Ishikawa (cell line): ENCODE data around the gene TBC1D22A.

Experiments
- CEBPB ChIP-seq: IDR thresholded peaks from 2 replicates; pipeline ENCODE4 v1.6.1; 2012
- CREB1 ChIP-seq: IDR thresholded peaks from 2 replicates; pipeline ENCODE4 v1.6.1; 2012; ENCODE audit warnings: low read depth
- EGR1 ChIP-seq: IDR thresholded peaks from 2 replicates; pipeline ENCODE4 v1.6.1; 2012
- EP300 ChIP-seq: IDR thresholded peaks from 2 replicates; pipeline ENCODE4 v1.6.1; 2012; ENCODE audit warnings: borderline replicate concordance
- FOXM1 ChIP-seq: IDR thresholded peaks from 2 replicates; pipeline ENCODE4 v1.6.1; 2012; ENCODE audit warnings: low read depth, borderline replicate concordance
- NFIC ChIP-seq: IDR thresholded peaks from 2 replicates; pipeline ENCODE4 v1.6.1; 2012
- RAD21 ChIP-seq: IDR thresholded peaks from 2 replicates; pipeline ENCODE4 v1.6.1; 2012; ENCODE audit warnings: low read depth
- TAF1 ChIP-seq: IDR thresholded peaks from 2 replicates; pipeline ENCODE4 v1.6.1; 2012; ENCODE audit warnings: low read depth, mild to moderate bottlenecking
- TCF12 ChIP-seq: IDR thresholded peaks from 2 replicates; pipeline ENCODE4 v1.6.1; 2012; ENCODE audit warnings: low read depth
- TEAD4 ChIP-seq: IDR thresholded peaks from 2 replicates; pipeline ENCODE4 v1.6.1; 2012
- YY1 ChIP-seq: IDR thresholded peaks from 2 replicates; pipeline ENCODE4 v1.6.1; 2012; ENCODE audit warnings: low read depth
- ZBTB7A ChIP-seq: IDR thresholded peaks from 2 replicates; pipeline ENCODE4 v1.6.1; 2012; ENCODE audit warnings: low read depth
- TF ChIP-seq, protein P1 (sequence below): IDR thresholded peaks from 2 replicates; pipeline ENCODE4 v1.6.1; 2012; ENCODE audit warnings: low read depth, mild to moderate bottlenecking
- TF ChIP-seq, protein P2 (sequence below): IDR thresholded peaks from 2 replicates; pipeline ENCODE4 v1.6.1; 2012
- TF ChIP-seq, protein P3 (sequence below): IDR thresholded peaks from 2 replicates; pipeline ENCODE4 v1.6.1; 2012

Gene TBC1D22A

DNA sequence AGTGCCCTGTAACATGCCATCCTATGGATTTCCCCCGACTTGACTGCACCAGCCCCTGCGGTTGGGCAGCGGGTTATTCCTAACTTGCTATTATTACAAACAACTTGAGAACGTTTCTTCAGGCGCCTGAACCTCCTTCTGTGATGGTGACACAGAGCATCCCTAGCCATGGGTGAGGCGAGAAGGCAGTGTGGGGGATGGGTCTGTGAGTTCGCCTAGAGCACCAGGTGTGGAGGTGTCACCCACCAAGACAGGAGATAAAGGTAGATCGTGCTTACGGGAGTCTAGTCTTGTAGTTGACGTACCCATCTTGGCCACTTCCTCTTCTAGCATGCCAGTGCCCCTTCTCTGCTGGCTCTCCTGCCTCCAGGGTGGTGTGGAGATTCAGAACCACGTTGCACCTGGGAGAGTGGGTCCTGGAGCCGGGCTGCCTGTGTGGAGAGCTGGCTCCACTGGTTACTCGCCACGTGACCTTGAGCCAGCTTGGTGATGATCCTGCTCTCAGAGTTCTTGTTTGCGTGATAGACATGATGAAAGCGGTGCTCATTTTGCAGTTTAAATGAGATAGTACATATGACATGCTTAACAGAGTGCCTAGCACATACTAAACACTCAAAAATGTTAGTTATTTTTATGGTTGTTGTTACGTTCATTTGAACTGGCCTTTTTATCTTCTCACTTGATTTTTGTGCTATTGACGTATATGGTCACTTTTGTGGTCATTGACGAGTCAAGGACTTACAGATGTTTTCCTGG lies 37.8 kb downstream of the TBC1D22A start:
- TF ChIP-seq RAD21: no peak
- no peak for TF ChIP-seq EGR1
- TF ChIP-seq TEAD4: no peak
- TF ChIP-seq EP300: no peak
- no peak for TF ChIP-seq YY1
- TF ChIP-seq ZBTB7A: no peak
- TF ChIP-seq, protein P1, sequence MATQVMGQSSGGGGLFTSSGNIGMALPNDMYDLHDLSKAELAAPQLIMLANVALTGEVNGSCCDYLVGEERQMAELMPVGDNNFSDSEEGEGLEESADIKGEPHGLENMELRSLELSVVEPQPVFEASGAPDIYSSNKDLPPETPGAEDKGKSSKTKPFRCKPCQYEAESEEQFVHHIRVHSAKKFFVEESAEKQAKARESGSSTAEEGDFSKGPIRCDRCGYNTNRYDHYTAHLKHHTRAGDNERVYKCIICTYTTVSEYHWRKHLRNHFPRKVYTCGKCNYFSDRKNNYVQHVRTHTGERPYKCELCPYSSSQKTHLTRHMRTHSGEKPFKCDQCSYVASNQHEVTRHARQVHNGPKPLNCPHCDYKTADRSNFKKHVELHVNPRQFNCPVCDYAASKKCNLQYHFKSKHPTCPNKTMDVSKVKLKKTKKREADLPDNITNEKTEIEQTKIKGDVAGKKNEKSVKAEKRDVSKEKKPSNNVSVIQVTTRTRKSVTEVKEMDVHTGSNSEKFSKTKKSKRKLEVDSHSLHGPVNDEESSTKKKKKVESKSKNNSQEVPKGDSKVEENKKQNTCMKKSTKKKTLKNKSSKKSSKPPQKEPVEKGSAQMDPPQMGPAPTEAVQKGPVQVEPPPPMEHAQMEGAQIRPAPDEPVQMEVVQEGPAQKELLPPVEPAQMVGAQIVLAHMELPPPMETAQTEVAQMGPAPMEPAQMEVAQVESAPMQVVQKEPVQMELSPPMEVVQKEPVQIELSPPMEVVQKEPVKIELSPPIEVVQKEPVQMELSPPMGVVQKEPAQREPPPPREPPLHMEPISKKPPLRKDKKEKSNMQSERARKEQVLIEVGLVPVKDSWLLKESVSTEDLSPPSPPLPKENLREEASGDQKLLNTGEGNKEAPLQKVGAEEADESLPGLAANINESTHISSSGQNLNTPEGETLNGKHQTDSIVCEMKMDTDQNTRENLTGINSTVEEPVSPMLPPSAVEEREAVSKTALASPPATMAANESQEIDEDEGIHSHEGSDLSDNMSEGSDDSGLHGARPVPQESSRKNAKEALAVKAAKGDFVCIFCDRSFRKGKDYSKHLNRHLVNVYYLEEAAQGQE: no peak
- TF ChIP-seq CEBPB: no peak
- TF ChIP-seq CREB1: no peak

DNA sequence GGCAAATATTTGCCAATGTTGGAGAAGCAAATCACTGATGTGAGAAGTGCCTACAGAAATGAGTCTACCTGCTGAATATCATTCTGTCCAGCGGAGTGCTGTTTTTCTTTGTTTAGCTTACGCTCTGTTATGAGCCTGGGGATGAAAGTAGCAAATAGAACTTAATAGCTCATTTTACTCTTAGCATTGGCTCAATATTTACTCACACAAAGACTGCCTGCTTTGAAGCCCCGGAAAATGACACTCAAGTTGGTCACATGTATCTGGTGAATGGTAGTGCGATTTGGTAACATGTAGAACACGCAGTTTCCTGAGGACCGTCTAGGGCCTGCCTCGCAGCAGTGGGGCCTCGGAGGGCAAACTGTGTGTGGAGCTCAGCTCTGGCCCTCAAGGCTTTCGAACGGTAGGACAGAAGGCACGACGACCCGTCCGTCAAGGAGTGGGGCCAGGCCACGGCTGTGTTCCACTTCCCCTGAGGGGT lies 38.9 kb downstream of the TBC1D22A start:
- TF ChIP-seq, protein P1: no peak
- TF ChIP-seq, protein P2, sequence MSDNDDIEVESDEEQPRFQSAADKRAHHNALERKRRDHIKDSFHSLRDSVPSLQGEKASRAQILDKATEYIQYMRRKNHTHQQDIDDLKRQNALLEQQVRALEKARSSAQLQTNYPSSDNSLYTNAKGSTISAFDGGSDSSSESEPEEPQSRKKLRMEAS: no peak
- TF ChIP-seq TAF1: no peak
- no peak for TF ChIP-seq CREB1
- no peak for TF ChIP-seq YY1
- no peak for TF ChIP-seq TEAD4
- no peak for TF ChIP-seq NFIC
- TF ChIP-seq EGR1: no peak
- TF ChIP-seq, protein P3, sequence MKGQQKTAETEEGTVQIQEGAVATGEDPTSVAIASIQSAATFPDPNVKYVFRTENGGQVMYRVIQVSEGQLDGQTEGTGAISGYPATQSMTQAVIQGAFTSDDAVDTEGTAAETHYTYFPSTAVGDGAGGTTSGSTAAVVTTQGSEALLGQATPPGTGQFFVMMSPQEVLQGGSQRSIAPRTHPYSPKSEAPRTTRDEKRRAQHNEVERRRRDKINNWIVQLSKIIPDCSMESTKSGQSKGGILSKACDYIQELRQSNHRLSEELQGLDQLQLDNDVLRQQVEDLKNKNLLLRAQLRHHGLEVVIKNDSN: no peak
- TF ChIP-seq ZBTB7A: no peak
- no peak for TF ChIP-seq TCF12
- TF ChIP-seq RAD21: no peak
- no peak for TF ChIP-seq CEBPB

DNA sequence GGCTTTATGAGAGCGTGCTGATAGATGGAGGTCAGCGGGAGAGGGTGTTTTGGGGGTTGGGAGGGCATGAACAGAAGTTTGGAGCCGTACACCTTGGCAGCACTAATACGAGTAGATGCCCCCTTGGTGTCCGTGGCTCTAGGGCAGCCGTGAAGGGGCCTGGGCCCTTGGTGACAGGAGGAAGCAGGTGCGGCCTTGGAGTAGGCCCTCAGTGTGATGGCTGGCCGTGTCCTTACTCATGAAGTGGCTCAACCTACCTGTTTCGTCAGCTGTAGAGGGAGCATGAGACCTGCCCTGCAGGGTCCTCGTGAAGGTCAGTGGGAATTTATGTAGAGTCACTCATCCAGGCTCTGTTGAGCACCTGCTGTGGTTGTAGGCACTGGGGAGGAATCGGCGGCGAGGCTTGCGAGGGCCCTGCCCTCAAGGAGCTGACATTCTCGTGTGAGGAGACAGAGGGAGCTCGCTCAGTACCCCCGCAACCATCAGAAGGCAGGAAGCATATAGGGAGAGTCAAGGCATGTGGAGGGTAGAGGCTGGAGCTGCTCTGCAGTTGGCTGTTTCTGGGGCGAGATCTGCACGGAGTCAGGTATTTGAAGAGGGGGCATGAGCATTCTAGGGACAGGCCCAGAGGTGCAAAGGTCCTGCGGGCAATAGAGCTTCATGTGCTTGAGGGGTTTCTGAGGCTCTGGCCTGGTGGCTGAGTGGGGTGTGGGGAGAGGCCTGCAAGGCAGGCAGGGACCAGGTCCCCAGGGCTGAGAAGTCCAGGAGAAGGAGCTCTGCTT lies 39.6 kb downstream of the TBC1D22A start:
- TF ChIP-seq RAD21 (no peak), TCF12 (no peak), EGR1 (no peak), NFIC (no peak), EP300 (no peak), CREB1 (no peak), CEBPB (no peak), ZBTB7A (no peak), FOXM1 (no peak), TEAD4 (no peak), YY1 (no peak)
- TF ChIP-seq, protein P2: no peak
- TF ChIP-seq, protein P1: no peak

DNA sequence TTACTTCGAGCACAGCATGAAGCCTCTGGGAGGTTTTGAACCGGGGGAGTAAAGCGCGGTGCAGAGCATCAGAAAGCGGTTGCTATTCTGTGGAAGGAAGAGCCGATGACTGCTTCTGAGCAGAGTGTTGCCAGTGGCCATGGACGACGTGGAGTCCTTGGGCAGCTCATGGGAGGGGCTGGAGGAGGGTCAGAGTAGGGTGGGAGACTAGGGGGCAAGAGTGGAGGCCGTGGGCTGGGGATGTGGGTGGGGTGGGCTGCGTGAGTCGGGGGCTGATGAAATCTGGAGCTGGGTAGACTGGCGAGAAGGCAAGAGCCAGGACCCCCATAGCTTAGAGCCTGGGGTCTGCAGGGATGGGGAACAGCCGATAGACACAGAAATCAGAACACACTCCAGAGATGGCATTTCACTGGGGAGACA lies 40.2 kb downstream of the TBC1D22A start:
- TF ChIP-seq RAD21: no peak
- TF ChIP-seq TCF12: no peak
- no peak for TF ChIP-seq NFIC
- no peak for TF ChIP-seq TAF1
- no peak for TF ChIP-seq FOXM1
- no peak for TF ChIP-seq YY1
- TF ChIP-seq, protein P3: no peak
- TF ChIP-seq CREB1: no peak
- no peak for TF ChIP-seq TEAD4
- no peak for TF ChIP-seq EGR1
- TF ChIP-seq, protein P2: no peak
- TF ChIP-seq ZBTB7A: no peak
- TF ChIP-seq CEBPB: no peak
- no peak for TF ChIP-seq EP300
- TF ChIP-seq, protein P1: no peak
